HL-60 (cell line): Measurements from ENCODE around the gene RAB3C.
"Not testable (repeated sequence)": the region's sequence is repeated elsewhere in the genome, so short reads cannot be mapped to it uniquely, and the experiment has no call there.

Experiments used
- DNase-seq, 2 experiments: peaks; one replicate each; pipeline ENCODE4 v3.0.0-alpha.2; 2010 to 2020; ENCODE audit warnings: low read depth in 1 of 2, low spot score in 1 of 2
- H3K27ac ChIP-seq: fragments of 250-450 bp; sonication (Bioruptor Pico); replicated peaks from 2 replicates; pipeline ENCODE4 v1.5.1; 2020; ENCODE audit warnings: mild to moderate bottlenecking, moderate library complexity
- H3K27me3 ChIP-seq: fragments of 250-450 bp; sonication (Bioruptor Pico); 2 replicates; pipeline ENCODE4 v1.5.1; 2021; ENCODE audit warnings: mild to moderate bottlenecking, moderate library complexity; ENCODE audit not compliant: insufficient read depth, poor library complexity, severe bottlenecking
- H3K4me3 ChIP-seq: replicated peaks from 2 replicates; pipeline ENCODE4 v1.5.1; 2011; ENCODE audit warnings: mild to moderate bottlenecking, control low read depth, low read length; ENCODE audit not compliant: insufficient read depth
- GABPA ChIP-seq: IDR thresholded peaks from 2 replicates; pipeline ENCODE4 v1.6.1; 2012; ENCODE audit warnings: low read depth
- POLR2AphosphoS5 ChIP-seq: IDR thresholded peaks from 2 replicates; pipeline ENCODE4 v1.6.1; 2012; ENCODE audit warnings: low read depth
- REST ChIP-seq: IDR thresholded peaks from 2 replicates; pipeline ENCODE4 v1.6.1; 2012; ENCODE audit warnings: low read depth; ENCODE audit not compliant: insufficient replicate concordance
- SPI1 ChIP-seq: IDR thresholded peaks from 2 replicates; pipeline ENCODE4 v1.6.1; 2012; ENCODE audit warnings: low read depth, mild to moderate bottlenecking, borderline replicate concordance
- TF ChIP-seq, protein P1 (sequence below): IDR thresholded peaks from one replicate; pipeline ENCODE4 v1.5.1; 2011; ENCODE audit warnings: low read length, control low read depth, inconsistent platforms; ENCODE audit not compliant: insufficient read depth

Gene RAB3C

DNA sequence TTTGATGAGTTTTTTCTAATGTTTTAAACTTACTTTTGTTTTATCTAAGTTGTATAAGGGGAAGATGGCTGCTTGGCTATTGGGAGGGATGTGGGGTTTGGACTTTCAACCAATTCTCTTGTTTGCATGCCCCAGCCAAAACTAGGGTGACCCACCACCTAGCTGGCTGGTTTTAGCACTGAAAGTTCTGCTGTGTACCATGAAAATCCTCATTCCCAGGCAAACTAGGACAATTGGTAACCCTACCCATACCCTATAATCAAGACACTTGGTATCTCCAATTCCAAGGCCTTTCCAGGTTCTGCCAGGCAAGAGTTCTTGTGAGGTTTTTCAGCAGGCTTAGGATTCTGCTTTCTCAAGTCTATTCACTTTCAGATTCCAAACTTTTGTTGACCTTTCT, 13.1 kb downstream of the RAB3C start:
- H3K4me3 ChIP-seq, result no peak overlapping the region
- DNase-seq, result no peak
- H3K27me3 ChIP-seq, result no peaks in the 10 kb centered on the region
- TF ChIP-seq POLR2AphosphoS5 (no peak), REST (no peak), GABPA (no peak), SPI1 (no peak)
- TF ChIP-seq, protein P1, sequence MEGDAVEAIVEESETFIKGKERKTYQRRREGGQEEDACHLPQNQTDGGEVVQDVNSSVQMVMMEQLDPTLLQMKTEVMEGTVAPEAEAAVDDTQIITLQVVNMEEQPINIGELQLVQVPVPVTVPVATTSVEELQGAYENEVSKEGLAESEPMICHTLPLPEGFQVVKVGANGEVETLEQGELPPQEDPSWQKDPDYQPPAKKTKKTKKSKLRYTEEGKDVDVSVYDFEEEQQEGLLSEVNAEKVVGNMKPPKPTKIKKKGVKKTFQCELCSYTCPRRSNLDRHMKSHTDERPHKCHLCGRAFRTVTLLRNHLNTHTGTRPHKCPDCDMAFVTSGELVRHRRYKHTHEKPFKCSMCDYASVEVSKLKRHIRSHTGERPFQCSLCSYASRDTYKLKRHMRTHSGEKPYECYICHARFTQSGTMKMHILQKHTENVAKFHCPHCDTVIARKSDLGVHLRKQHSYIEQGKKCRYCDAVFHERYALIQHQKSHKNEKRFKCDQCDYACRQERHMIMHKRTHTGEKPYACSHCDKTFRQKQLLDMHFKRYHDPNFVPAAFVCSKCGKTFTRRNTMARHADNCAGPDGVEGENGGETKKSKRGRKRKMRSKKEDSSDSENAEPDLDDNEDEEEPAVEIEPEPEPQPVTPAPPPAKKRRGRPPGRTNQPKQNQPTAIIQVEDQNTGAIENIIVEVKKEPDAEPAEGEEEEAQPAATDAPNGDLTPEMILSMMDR, result no peak
- H3K27ac ChIP-seq, result no peak overlapping the region

DNA sequence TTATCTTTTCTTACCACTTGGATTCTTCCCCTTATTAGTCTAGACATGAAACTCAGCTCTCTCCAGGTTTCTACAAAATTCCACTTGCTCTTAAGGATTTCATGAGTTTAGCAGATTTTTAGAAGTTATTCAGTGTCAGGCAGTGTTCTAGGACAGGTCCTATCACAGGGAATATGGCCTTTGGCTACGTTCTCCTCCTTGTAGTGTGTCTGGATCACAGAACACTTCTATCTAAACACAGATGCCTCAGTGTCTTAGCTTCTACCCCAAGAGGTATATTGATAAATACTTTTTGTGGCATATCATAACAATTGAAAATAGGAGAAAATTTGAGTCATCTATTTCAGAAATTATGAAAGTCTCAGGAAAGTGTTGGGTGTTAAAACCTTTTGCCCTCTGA, 15.6 kb downstream of the RAB3C start:
- TF ChIP-seq GABPA (no peak), REST (no peak), POLR2AphosphoS5 (no peak), SPI1 (no peak)
- TF ChIP-seq, protein P1, result no peak
- H3K4me3 ChIP-seq, result no peak overlapping the region
- DNase-seq, result no peak

GRCh38 chr5:58599217-58599616, 16.3 kb downstream of the RAB3C start:
- H3K27me3 ChIP-seq, result no peaks in the 10 kb centered on the region
- H3K27ac ChIP-seq, result no peak overlapping the region
- DNase-seq, result no peak
- TF ChIP-seq POLR2AphosphoS5 (no peak), REST (no peak)
- no peak overlapping the region for H3K4me3 ChIP-seq

More for the DNA sequence above, 15.6 kb downstream of the RAB3C start:
- Histone ChIP-seq H3K27ac (no peak overlapping the region), H3K27me3 (no peaks in the 10 kb centered on the region)

GRCh38 chr5:58600613-58601012, 17.7 kb downstream of the RAB3C start:
- not testable (repeated sequence) for H3K27me3 ChIP-seq, H3K4me3 ChIP-seq, DNase-seq, H3K27ac ChIP-seq
- peak; percentile 50 for TF ChIP-seq SPI1

- H3K27ac ChIP-seq, H3K4me3 ChIP-seq, DNase-seq, H3K27me3 ChIP-seq: not testable (repeated sequence)
Observed at GRCh38 chr5:58602889-58603288, 20.0 kb downstream of the RAB3C start.
